GM12865 (cell line): ENCODE measurements around the gene LHFPL3.

Source experiments
- DNase-seq: peaks from one replicate; pipeline ENCODE4 v3.0.0; 2010; ENCODE audit warnings: low read depth
- H3K4me3 ChIP-seq: 2 replicates; pipeline ENCODE4 v1.5.1; 2011; ENCODE audit warnings: mild to moderate bottlenecking, low read depth, low read length, control low read depth
- CTCF ChIP-seq: IDR thresholded peaks from 2 replicates; pipeline ENCODE4 v1.5.1; 2011; ENCODE audit warnings: low read length, control low read depth, low read depth, inconsistent platforms; ENCODE audit not compliant: insufficient read depth; ENCODE audit errors: missing control alignments

The LHFPL3 gene

GRCh38 chr7:104453190-104453589, 124.8 kb downstream of the LHFPL3 start:
- H3K4me3 ChIP-seq, result no peak overlapping the region
- no peak for DNase-seq
- no peak for TF ChIP-seq CTCF

GRCh38 chr7:104458875-104459274, 130.5 kb downstream of the LHFPL3 start:
- no peak overlapping the region for H3K4me3 ChIP-seq
- TF ChIP-seq CTCF, result no peak
- no peak for DNase-seq

GRCh38 chr7:104469166-104469820, 140.9 kb downstream of the LHFPL3 start:
- no peak for TF ChIP-seq CTCF
- no peak overlapping the region for H3K4me3 ChIP-seq
- no peak for DNase-seq

- no peak overlapping the region for H3K4me3 ChIP-seq
- DNase-seq, result no peak
- TF ChIP-seq CTCF, result no peak
Observed at GRCh38 chr7:104480529-104480928, 152.1 kb downstream of the LHFPL3 start.

GRCh38 chr7:104482362-104483037, 154.1 kb downstream of the LHFPL3 start:
- no peak overlapping the region for H3K4me3 ChIP-seq
- TF ChIP-seq CTCF, result no peak
- DNase-seq, result no peak

- H3K4me3 ChIP-seq, result no peak overlapping the region
- no peak for TF ChIP-seq CTCF
- no peak for DNase-seq
Observed at GRCh38 chr7:104486931-104487330, 158.5 kb downstream of the LHFPL3 start.

- no peak overlapping the region for H3K4me3 ChIP-seq
- no peak for DNase-seq
- TF ChIP-seq CTCF, result no peak
Observed at GRCh38 chr7:104487642-104488041, 159.2 kb downstream of the LHFPL3 start.
